ENCODE measurements around the gene MANSC1. TPM values are rescaled to one million over a fixed set of nuclear protein-coding genes. Genes with fewer than 3 reads are reported as not detected.

Gene MANSC1
- total RNA-seq, 1 experiment from 2014 or later = 10.5 TPM

Small RNA genes lying within 50 kb of the gene (small RNA-seq; reads per million reads assigned to genes)
- not detected for gene RNU6-318P

Other genes with a start within 250 kb of the MANSC1 start
- gene LRP6, start 83.2 kb downstream of the MANSC1 start, total RNA-seq (2014; rRNA removed; shearing (Covaris generic)) = 28.7 and 32.2 TPM in 2 replicates
- 3.4 and 3.5 TPM in 2 replicates for gene BORCS5, start 6.8 kb upstream of the MANSC1 start, total RNA-seq (2014; rRNA removed; shearing (Covaris generic))
- gene DUSP16, start 212.6 kb upstream of the MANSC1 start, total RNA-seq (2014; rRNA removed; shearing (Covaris generic)) = 9.2 and 11.3 TPM in 2 replicates